Measurements from ENCODE around the gene INAFM2.

GRCh38 chr15:40369474-40369869, 46.0 kb downstream of the INAFM2 start:
- TF ChIP-seq CTCF (IDR thresholded peaks at IDR 0.05; ENCODE audit: low read length) (no peak), EZH2 (IDR thresholded peaks at IDR 0.05; ENCODE audit: borderline replicate concordance, low read length) (no peak)

Data from OCI-LY1 (cell line).